ENCODE data around the gene GCC2.
"Not testable (repeated sequence)": the region's sequence is repeated elsewhere in the genome, so short reads cannot be mapped to it uniquely, and the experiment has no call there.

The GCC2 gene

DNA sequence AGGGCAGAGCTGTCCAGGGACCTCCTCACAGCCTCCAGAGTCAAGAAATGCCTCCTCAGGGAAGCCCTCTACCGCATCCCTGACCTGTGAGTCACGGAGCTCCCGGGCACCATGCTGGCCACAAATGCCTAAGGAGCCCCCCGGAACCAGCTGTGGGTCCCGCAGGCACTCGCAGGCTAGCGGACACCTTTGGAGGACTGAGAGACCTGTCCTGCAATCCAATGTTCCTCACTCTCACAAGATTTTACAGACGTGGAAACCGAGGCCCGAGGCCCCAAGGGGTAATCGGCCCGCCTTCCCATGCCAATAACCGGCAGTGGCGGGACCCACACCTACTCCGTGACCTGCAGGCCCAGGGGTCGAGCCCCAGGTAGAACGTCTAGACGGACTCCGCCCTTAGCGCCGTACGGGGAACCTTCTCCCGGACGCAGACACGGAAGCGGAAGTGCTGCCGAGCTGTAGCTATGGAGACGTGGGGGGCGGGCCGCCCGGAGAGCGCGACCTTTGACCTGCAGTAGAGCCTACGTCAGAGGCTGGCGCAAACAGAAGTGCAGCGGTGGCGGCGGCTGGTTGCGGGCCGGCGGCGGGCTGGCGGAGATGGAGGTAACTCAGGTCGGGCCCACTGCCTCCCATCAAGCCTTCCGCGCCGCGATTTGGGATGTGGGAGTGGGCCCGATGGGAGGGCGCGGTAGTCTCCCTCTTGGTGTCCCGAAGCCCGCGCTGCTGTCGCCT is at the start of gene GCC2:
GCC2 (plus strand) TSS at position 529 of the 732 bp plus-strand sequence; CDS start at position 598, 69 bp downstream.
- peak; percentile 92 for DNase-seq (ENCODE audit: low read depth in 2 of 2)

DNA sequence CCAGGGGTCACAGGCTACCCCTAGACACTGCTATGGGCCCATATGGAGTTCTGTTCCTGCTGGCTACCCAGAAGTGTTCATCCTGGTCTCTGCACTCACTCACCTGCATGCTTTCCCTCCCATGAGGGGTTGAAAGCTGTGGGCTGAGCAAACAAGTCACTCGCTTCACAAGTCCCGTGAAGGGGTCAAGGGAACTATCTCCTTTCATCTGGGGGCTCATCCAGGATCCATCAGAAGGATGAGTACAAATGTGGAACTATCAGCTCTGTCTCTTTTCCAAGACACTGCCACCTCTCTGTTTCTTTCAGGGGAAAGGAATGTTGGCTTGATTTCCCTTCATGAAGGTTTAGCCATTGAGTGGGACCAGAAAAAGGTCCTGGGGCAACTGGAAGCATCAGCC is 49.5 kb upstream of the GCC2 start:
- DNase-seq (ENCODE audit: low read depth in 2 of 2) = no peak

GRCh38 chr2:108401800-108402199 is 47.2 kb upstream of the GCC2 start:
- DNase-seq (ENCODE audit: low read depth in 2 of 2) = no peak

DNA sequence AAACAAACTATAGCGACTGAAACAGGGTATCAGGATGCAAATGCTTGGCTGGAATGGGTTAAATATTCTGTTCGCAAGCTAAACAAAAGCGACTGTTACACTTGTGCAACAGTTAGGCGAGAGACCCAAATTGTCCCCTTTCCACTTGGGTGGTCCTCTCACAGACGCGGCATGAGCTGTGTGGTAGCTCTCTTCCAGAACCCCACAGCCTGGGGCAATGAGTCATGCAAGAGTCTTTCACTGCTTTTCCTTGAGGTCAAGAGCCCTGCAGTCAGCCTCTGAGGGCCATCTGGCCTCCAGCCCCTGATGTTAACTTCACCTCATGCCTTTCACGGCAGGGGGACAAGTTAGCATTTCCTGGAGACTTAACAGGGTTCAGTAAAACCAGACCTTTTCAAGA is 45.5 kb upstream of the GCC2 start:
- no peak for DNase-seq (ENCODE audit: low read depth in 2 of 2)

- DNase-seq (ENCODE audit: low read depth in 2 of 2) = no peak
Measured at GRCh38 chr2:108404784-108405397, 44.1 kb upstream of the GCC2 start.

DNA sequence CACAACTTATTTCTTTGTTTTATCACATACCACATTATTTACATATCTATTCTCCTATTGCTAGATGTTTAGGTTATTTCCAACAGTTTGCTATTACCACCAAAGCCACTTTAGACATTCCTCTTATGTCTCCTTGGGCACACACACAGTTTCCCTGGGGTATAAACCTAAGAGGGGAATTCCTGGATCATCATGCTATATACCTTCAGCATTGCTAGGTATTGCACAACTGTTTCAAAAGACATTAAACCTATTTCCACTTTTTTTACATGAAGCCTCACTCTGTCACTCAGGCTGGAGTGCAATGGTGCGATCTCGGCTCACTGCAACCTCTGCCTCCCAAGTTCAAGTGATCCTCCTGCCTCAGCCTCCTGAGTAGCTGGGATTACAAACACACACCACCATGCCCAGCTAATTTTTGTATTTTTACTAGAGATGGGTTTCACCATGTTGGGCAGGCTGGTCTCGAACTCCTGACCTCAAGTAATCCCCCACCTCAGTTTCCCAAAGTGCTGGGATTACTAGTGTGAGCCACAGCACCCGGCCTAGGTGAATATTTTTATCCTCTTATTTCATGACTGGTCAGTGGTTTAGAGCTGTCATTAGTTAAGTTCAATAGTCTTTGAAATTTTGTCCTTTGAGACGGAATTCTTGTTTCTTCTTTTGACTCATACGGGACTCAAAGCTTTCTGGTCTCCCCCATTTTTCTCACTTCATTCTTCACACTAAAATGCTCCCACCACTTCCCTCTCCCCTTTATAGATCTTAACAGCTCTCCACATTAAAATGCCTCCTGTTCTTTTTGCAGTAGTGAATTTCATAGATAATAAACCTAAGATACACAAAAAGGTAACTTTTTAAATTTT is 40.9 kb upstream of the GCC2 start:
- no peak for DNase-seq (ENCODE audit: low read depth in 2 of 2)

- no peak for DNase-seq (ENCODE audit: low read depth in 2 of 2)
Measured at GRCh38 chr2:108409768-108410167, 39.2 kb upstream of the GCC2 start.

GRCh38 chr2:108412995-108413710 is 35.9 kb upstream of the GCC2 start:
- no peak for DNase-seq (ENCODE audit: low read depth in 2 of 2)

- no peak for DNase-seq (ENCODE audit: low read depth in 2 of 2)
Measured at GRCh38 chr2:108413711-108414095, 35.3 kb upstream of the GCC2 start.

DNA sequence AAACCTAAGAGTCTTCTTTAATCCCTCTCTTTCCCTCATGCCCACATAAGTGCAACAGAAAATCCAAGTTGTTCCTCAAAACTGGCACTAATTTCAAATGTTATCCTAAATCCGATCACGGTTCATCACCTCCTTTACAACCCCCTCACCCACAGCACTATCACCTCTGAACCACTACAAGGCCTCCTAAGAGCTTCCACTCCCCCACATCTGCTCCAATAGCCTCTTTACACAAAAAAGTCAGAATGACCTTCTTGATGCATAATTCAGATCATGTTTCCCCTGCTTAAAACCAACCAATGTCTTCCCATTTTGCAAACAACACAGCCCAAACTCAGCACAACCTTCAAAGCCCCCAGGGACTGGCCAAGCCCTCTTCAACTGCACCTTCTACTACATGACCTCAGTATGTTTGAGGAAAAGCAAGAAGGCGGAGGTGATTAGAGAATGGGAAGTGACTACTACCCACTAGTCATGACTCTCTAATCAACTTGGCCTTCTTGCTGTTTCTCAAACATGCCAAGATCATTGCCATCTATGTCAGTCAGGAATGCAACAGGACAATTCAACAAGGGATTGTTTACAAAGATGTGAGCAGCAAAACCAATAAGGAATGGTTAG is 34.6 kb upstream of the GCC2 start:
- DNase-seq (ENCODE audit: low read depth in 2 of 2) = no peak

DNA sequence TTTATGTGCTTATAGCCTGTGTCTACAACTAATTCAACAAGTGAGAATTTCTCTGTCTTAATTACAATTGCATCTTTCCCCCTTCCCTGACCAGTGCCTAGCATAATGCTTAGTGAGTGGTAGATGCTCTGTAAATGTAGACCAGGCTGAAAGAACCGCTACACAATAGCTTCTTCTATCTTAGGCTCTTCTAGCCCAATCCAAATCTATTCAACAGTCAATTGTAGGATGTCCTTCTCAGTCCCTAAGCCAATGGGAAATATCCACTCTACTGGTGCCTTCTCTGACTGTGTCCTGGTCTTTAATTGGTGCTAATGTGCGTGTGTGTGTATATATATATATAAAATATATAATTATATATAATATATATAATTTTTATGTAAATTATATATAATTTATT is 34.1 kb upstream of the GCC2 start:
- DNase-seq (ENCODE audit: low read depth in 2 of 2) = no peak

DNA sequence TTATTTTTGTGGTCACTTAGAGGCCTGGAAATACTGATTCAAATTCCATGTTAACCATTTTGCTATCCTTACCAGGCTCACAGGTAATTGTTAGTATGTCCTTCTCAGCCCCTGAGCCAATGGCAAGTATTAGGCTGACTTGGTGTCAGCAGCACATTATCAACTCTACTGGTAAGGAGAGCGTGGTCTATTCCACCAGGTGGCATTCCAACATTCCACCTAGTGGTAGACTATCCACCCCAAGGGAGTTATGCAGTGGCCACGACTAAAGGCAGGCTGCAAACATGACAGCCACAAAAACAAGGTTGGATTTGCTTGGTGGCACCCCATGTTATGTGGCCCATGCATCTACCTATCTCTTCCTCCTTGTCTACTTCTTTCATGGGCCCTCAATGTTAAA is 31.8 kb upstream of the GCC2 start:
- no peak for DNase-seq (ENCODE audit: low read depth in 2 of 2)

- DNase-seq (ENCODE audit: low read depth in 2 of 2) = no peak
Measured at GRCh38 chr2:108418416-108418815, 30.6 kb upstream of the GCC2 start.

GRCh38 chr2:108423067-108423466 is 25.9 kb upstream of the GCC2 start:
- DNase-seq (ENCODE audit: low read depth in 2 of 2) = no peak

- DNase-seq (ENCODE audit: low read depth in 2 of 2) = no peak
Measured at GRCh38 chr2:108423502-108424251, 25.3 kb upstream of the GCC2 start.

GRCh38 chr2:108428286-108429009 is 20.6 kb upstream of the GCC2 start:
- DNase-seq (ENCODE audit: low read depth in 2 of 2) = no peak

DNA sequence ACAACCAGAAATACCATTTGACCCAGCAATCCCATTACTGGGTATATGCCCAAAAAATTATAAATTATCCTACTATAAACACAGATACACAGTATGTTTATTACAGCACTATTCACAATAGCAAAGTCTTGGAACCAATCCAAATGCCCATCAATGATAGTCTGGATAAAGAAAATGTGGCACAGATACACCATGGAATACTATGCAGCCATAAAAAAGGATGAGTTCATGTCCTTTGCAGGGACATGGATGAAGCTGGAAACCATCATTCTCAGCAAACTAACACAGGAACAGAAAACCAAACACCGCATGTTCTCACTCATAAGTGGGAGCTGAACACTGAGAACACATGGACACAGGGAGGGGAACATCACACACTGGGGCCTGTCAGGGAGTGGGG is 13.4 kb upstream of the GCC2 start:
- not testable (repeated sequence) for DNase-seq (ENCODE audit: low read depth in 2 of 2)

DNA sequence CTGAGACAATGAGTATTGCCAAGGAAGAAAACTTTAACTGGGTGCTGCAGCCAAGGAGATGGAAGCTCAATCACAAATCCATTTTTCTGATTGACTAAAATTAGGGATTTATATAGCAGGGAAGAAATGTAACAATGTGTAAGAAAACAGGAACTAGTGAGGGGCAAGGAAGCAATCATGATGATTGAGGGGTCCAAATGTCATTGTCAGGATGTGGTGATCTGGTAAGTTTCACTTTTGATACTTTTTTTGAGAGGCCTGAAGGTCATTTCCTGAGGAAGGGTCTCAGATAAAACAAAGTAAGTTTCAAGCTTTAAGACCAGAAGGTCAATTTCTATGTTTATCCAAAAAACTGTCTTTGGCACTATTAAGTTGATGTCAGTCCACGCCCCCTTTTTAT is 12.0 kb upstream of the GCC2 start:
- DNase-seq (ENCODE audit: low read depth in 2 of 2) = no peak

GRCh38 chr2:108441712-108442111 is 7.3 kb upstream of the GCC2 start:
- DNase-seq (ENCODE audit: low read depth in 2 of 2) = no peak

All from stimulated activated CD8-positive, alpha-beta memory T cell treated with anti-CD3 and anti-CD28 coated beads, Interleukin-7, amount 100 ng/mL, for 4 hours (primary cell).